GM10266 (cell line): Measurements from ENCODE around the gene LYRM2.

ENCODE experiments used
- DNase-seq: peaks from one replicate; pipeline ENCODE4 v3.0.0; 2012; ENCODE audit errors: extremely low spot score
- CTCF ChIP-seq: IDR thresholded peaks from 2 replicates; pipeline ENCODE4 v1.5.1; 2012; ENCODE audit warnings: mild to moderate bottlenecking, low read depth; ENCODE audit not compliant: control insufficient read depth, insufficient read depth; ENCODE audit errors: missing control alignments

Gene LYRM2

GRCh38 chr6:89525786-89526562, 112.6 kb downstream of the LYRM2 start:
- no peak for DNase-seq

GRCh38 chr6:89522778-89523177, 115.8 kb downstream of the LYRM2 start:
- no peak for TF ChIP-seq CTCF
- no peak for DNase-seq

More at GRCh38 chr6:89525786-89526562, 112.6 kb downstream of the LYRM2 start:
- TF ChIP-seq CTCF, result no peak

- no peak for DNase-seq
- no peak for TF ChIP-seq CTCF
These were observed 117.8 kb downstream of the LYRM2 start for GRCh38 chr6:89520736-89521135.

GRCh38 chr6:89518352-89519055, 120.0 kb downstream of the LYRM2 start:
- TF ChIP-seq CTCF, result no peak
- DNase-seq, result no peak
